OCI-LY1 (cell line): Measurements from ENCODE around the gene EPHA8.

Experiments
- CTCF ChIP-seq: fragments of 200-600 bp; sonication (generic), shearing (Covaris generic); IDR thresholded peaks from 2 replicates; pipeline ENCODE4 v1.5.1; 2017; ENCODE audit warnings: mild to moderate bottlenecking, antibody characterized with exemption, low read length, moderate library complexity, mixed read lengths
- EZH2 ChIP-seq: fragments of 200-600 bp; sonication (generic), shearing (Covaris generic); IDR thresholded peaks from 2 replicates; pipeline ENCODE4 v1.8.0; 2017; ENCODE audit warnings: borderline replicate concordance, mixed run types, mild to moderate bottlenecking, antibody characterized with exemption, low read length, moderate library complexity, mixed read lengths

DNA sequence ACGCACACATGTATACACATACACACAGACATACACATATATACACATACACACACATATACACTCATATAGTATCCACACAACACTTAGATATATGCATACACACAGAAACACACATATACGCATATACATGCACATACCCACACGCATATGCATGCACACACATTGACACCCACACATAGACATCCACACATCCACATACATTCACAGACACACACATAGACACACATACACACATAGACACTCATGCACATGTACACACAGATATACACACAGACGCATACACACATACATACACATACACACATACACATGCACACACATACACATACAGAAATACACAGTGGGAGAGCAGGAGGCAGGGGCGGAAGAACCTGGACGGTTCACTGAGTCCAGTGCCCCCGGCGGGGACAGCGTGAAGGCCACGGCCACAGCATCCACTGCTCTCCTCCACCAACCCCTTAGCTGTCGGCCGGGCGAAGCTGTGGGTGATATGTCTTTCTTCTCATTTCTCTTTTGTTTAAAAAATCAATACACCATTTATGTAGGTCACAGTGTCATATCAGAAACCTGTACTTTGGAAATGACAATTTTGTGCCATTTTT lies 86.9 kb downstream of the EPHA8 start:
- no peak for TF ChIP-seq CTCF
- TF ChIP-seq EZH2, result no peak
